Activated CD4-positive, alpha-beta T cell treated with anti-CD3 and anti-CD28 coated beads, Interleukin-2, amount 50 U/mL, for 16 hours (primary cell): ENCODE results near the gene RAP1GAP2.

Experiments used
- DNase-seq: peaks from one replicate; pipeline ENCODE4 v3.0.0-alpha.2; 2020

Gene RAP1GAP2

DNA sequence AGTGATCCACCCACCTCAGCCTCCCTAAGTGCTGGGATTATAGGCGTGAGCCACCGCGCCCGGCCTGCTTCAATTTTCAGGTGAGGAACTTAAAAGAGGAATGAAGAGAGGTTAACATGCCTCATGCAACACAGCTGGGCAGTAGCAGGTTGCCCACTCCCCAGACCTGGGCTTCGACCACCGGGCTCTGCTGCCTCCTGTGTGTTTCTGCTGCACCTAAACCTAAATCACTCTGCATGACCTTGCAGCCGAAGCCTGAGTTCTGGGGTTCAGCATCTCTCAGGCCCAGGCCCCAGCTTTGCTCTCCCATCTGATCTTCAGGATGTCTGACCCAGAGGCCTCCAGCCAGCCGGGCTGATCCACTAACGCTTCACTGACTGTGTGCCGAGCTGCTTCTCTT lies 154.6 kb downstream of the RAP1GAP2 start:
- DNase-seq, result no peak

DNA sequence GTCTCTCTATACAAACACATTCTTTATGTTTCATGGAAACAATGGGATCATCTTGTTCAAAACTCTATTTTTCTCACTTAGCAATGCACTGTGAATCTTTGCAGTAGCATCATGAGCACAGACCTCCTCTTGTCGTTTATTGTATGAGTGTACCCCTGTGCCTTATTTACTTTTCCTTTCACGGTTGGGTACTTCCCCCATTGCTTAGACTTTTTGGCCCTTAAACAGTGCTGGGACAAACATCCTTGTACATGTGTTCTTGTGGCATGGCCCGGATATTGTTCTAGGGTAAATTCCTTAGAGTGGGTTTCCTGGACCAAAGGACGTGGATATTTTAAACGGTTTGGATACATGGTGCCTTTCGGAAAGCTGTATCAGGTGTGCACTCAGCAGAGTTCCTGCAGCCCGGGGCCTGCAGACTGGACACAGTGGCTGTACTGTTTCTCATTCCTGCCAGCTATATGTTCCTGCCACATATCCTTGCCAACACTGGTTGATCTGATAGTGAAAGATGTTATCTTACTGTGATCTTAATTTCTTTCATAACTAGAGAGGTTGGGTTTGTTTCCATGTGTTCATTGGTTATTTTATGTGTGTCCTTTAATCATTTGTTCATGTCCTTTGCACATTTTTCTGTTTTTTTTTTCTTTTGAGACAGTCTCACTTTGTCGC lies 156.1 kb downstream of the RAP1GAP2 start:
- DNase-seq, result no peak

DNA sequence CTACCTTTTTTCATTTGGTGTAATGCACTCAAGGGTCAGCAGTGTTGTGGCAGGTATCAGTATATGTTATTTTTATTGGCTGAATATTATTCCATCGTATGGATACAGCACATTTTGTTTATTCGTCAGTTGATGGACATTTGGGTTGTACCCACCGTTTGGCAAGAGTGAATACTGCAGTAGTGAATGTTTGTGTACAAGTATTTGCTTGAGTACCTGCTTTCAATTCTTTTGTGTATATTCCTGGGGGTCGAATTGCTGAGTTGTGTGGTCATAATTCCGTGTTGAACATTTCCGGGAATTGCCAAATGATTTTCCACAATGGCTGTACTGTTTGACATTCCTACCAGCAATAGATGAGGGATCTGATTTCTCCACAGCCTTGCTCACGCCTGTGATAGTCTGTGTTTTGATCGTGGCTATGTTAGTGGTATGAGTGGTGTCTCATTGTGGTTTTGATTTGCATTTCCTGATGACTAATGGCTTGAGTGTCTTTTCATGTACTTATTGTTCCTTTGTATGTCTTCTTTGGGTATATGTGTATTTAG lies 158.7 kb downstream of the RAP1GAP2 start:
- DNase-seq, result peak; percentile 52

DNA sequence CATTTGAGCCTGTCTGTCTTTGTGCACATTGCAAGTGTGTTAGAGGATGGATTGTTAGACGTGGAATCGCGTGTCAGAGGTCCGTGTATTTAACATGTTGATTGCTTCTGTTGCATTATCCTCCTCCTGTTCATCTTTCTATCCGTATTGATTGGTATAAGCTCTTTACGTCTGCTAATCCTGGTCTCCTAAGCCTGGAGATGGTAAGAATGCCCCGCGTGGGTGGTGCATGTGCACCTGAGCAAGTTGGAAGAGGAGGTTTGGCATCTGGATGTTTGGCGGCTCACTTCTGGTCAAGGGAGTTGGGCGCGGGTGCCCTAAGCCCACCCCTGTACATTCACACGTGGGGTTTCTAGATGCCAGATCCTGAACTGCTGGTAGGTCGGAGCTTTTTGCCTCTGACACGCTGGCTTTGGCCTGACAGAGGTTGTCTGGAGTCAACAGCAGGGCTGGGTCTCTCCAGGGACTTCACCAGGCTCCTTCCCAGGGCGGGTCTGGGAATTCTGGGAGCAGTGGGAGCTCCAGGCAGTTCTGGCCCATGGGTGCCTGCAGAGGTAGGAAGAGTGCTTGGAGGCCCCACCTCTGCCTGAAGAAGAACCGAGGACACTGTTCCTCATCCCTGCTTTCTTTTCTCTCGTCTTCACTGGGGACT lies 159.8 kb downstream of the RAP1GAP2 start:
- DNase-seq, result no peak

DNA sequence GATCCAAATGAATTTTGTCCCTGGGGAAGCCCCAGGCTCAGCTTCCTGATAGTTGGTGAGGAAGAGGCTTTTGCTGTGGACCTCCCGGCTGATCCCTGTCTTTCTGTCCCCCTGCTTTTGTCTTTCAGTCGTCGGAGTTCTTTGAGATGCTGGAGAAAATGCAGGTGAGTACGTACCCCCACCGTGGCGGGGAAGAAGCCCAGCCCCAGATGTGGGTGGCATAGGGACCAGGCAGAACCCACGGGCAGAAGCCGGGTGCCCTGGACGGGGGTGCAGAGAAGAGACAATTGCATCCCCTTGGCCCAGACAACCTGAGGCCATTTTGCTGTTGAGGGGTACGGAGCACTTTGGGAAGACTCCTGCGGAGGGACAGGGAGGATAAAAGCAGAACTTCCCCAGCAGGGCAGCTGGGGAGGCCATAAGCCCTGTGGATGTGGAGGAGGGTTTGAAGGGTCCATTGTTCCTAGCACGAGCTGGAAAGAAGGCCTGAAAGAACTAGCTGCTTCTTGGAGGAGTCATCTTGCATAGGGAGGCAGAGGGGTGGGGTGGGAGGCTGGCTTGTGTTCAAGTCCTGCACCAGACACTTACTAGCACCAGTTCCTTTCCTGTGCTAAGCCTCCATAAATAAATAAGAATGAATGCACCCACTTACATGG lies 161.5 kb downstream of the RAP1GAP2 start:
- no peak for DNase-seq

DNA sequence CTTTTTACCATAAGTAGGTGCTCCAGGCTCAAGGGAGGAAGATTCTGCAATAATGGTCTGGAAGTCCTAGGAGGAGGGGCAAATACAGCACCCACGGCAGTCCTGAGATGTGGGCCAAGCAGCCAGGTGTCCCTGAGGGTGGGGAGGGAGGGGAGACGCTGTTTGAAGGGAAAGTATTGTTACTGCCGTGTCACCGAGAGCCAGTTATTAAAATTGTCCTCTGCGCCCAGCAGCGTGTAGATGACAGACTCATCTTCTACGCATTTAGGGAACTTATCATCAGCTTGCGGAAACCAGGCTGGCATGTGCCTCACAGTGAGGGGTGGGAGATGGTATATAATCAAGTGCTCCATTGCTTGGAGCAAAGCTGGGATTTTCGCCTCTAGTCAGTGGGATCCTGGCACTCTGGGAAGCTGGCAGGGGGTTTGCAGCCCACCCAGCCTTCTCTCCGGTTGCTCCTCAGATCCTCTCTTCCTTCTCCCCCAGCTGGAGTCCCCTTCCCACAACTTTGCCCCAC lies 162.5 kb downstream of the RAP1GAP2 start:
- DNase-seq, result no peak

DNA sequence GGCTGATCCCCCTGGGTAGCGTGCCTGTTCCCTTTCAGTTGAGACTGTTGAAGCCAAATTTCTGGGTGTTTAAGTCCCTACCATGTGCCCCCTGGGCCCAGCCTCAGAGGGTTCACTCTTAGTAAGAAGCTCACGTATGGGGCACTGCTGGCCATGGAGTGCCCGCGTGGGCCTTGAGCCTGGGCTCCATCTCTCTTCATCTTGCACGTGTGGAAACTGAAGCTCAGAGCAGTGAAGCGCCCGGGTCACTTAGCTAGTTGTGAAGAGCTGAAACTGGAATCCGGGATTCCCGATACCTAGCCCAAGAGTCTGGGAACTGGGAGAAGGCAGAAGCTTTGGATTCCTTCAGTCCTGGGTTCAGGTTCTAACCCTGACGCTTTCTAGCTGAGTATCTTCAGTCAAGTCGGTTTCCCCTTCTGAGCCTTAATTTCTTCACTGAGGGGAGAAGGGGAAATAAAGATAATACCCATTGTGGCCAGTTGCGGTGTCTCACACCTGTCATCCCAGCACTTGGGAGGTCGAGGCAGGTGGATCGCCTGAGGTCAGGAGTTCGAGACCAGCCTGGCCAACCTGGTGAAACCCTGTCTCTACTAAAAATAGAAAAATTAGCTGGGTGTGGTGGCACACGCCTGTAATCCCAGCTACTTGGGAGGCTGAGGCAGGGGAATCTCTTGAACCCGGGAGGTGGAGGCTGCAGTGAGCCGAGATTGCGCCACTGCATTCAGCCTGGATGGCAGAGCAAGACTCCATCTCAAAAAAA lies 163.3 kb downstream of the RAP1GAP2 start:
- DNase-seq, result no peak

DNA sequence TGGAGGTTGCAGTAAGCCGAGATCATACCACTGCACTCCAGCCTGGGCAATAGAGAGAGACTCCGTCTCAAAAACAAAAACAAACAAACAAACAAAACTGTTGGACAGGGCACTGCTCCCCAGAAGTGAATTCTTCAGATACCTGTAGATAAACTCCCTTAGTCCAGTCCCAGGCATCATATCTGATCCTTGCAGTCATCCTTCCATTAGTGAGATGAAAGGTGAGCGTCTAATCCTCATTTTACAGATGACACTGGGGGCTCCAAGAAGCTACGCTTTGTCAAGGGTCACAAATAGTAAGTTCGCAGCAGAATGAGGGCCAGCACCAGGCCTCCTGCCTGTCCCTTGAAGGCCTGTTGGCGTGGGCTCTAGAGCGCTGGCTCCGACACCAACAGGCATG lies 165.2 kb downstream of the RAP1GAP2 start:
- DNase-seq, result no peak

DNA sequence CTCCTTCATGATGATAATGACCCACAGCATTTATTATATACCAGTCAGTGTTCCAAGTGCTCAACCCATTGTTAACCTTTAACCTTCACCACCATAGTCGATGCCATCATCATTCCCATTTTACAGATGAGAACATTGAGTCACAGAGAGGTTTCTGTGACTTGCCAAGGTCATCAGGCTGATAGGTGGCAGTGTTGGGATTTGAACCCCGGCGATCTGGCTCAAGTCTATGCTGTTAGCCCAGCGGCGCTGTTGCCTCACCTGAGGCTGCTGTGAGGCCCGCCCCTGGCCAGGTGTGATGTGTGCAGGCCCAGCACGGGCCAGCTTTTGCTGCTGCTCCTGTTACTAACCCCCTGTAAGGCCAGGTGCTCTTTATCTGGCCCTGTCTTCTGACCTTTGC lies 166.0 kb downstream of the RAP1GAP2 start:
- DNase-seq, result no peak

DNA sequence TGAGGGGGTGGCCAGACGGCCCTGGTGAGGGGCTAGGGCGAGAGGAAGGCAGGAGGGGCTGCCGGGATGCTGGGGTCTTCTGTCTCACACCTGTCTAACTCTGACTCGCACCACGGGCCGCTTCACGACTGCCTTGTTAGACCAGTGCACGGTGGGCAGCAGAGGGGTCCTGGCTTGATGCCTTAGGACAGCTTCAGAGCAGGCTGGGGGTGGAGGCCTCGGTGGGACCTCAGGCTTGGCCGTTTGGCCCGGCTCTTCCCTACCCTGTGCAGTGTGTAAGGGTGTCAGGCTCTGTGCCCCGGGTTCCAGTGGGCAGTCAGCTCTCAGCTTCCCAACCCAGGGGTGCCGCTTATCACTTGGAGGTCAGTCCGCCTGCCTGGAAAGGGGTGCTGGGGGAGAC lies 166.5 kb downstream of the RAP1GAP2 start:
- no peak for DNase-seq

DNA sequence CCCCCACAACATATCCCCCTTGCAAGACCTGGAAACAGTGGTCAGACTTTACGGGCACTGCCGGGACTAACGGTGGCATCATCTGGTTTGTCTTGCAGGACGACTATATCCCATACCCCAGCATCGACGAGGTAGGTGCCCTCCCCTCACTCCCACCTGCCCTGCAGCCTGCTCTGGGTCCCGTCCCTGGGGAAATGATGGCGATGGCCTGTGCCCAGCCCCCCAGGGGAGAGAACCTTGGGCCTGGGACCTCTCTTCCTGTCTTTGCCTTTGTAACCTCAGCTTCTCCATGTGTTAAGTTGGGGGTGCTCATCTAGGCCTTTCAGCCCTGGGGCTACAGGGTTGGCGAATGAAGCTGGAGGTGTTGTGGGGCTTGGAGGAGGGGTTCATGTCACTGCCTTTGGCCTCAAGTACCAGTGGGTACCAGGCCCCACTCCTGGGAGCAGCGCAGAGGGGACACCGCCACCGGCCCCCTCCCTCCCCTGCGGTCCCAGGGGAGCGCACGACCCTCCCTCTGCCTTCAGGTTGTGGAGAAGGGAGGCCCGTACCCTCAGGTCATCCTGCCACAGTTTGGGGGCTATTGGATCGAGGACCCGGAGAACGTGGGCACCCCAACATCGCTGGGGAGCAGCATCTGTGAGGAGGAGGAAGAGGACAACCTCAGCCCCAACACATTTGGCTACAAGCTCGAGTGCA lies 167.2 kb downstream of the RAP1GAP2 start:
- DNase-seq, result no peak

DNA sequence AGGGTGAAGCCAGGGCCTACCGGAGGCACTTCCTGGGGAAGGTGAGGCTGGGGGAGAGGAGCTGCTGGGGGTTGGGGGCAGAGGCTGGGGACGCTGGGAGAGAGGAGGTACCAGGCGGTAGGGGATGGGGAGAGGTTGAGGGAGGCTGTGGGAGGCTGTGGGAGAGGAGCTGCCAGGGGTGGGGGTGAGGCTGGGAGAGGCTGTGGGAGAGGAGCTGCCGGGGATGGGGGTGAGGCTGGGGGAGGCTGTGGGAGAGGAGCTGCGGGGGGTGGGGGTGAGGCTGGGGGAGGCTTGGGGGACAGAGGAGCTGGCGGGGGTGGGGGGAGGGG lies 167.8 kb downstream of the RAP1GAP2 start:
- DNase-seq, result no peak

DNA sequence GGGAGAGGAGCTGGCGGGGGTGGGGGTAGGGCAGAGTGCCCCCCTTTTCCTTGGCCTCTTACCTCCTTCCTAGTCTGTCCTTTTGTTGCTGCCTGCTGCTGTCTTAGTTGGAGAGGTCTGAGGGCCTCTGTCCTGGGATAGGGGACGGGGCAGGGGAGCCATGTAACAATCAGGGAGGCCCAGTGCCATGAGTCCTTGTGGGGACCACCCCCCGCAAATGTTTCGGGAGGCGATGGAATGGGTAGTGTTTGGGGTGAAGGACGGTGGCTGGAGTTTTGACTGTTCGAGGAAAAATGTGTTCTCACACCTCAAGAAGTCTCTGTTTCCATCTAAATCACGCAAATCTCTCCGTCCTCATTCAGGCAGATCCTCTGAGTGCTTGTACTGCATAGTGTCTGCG lies 168.1 kb downstream of the RAP1GAP2 start:
- no peak for DNase-seq

DNA sequence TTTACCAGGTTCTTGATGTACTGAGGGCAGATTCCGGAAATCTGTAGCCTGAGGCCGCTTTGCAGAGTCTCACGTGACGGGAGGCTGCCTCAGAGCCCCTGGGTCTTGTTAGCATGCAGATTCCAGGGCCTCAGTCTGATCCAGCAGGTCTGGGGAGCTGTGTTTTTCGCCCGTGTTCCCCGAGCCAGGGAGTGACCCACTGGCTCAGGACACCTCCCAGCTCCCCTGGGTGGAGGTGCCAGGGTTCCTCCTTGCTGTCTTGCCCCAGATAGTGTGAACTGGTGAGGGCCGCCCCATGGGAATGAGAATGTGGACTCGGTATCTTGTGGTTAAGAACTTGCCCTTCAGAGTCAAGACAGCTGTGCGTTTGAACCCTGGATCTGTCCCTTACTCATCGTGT lies 168.6 kb downstream of the RAP1GAP2 start:
- DNase-seq, result no peak

DNA sequence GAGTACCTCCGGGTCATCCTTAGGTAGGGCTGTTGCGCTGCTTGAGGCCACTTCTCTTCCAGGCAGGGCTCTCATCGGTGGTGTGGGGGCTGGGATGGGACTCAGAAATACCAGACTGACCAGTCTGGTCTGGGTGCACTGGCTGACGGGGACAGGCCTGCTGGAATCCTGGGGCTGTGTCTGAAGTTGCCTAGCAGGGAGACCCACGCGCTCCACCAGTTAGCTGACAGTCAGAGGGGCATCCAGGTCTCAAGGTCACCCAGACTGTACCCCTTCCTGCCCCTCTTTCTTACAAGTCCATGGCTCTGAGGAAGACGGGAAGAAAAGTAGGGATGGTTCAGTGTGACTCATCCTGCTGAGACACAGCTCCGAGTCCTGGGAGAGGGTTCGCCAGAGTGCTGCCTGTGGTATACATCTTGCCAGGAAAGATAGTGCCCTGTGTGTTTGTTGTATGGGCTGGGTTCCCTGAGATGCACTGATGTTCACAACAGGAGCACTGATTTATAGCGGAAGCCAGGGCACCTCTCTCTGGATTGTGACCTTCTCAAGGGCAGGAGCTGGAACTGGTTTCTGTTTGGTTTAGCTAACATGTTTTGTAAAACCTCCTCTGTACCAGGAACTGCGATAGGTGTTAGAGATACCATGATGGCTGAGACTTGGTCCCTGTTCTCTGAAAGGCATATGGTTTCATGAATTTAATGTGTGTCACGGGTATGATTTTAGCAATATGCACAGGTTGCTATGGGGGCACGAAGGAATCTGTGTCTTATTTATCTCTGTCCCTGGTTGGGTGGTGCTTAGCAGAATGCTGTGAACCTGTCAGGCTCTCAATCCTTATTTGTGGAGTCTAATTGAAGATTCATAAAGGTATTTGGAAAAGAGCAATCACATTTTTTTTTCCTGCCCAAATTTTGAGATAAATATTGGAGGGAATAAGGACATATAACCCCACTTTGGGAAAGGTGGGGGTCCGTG lies 169.7 kb downstream of the RAP1GAP2 start:
- no peak for DNase-seq

DNA sequence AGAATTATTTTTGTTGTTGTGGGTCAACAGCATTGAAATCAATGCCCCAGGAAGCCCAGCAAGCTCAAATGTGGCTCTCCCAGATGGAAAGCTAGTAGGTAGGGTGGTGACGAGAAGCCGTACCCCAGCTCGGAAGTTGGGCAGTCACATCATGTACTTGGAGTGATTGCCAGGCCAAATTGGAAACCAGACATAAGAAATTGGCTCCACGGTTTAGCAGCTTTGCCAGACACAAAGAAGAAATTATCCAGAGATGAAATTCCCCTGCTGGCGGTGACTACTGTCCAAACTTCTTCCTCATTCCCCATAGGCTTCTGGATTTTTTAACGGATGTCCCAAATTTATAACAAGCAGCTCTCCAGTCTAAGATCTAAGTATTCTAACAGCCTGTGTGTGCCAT lies 171.3 kb downstream of the RAP1GAP2 start:
- DNase-seq, result no peak

DNA sequence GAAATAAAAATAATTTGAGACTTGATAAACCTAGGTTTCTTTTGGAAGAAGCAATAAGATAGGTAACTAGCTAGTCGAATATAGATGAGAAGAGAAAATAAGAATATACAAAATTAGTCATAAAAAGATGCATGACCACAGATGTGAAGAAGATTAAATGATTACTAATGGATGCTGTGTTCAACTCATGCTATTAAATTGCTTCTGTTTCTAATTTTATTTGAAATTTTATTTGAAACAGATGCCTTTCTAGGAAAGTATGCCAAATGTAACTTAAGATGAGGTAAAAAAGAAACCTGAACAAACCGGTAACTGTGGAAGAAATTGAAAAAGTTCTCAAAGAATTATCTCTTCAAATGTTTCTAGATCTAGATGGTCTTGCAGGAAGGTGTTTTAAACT lies 175.6 kb downstream of the RAP1GAP2 start:
- no peak for DNase-seq

DNA sequence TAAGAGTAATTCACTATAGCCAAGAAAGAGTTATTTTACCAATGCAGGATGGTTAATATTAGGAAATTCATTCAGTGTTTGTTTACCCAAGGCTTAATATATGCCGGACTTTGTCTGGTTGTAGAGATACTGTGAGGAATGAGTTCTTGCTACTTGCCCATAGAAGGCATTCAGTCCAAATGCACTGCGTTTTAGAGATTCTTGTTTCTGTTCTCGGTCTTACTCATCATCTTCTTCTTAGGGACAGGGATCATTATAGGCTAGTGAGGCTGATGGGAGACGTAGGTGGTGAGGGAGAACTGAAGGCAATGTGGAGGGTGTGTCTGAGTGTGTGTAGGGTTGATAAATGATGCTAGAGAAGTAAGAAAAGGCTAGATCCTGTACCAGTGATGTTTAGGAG lies 176.5 kb downstream of the RAP1GAP2 start:
- no peak for DNase-seq

DNA sequence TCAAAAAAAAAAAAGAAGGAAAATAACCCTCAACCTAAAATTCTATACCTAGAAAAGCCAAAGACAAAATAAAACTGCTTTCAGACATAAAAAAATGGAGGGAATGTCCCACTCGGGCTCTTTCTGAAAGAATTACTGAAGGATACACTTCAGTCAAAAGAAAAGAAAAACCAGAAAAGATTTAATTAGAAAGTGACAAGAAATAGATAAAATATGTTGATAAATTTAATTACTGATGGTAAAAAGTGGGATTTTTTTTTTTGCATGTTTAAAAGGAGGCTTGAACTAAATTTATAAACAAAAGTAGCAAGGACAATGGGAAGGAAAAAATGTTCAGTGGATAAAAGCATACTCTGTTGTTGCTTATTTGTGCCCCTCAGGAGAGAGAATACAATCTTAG lies 178.1 kb downstream of the RAP1GAP2 start:
- DNase-seq, result no peak

DNA sequence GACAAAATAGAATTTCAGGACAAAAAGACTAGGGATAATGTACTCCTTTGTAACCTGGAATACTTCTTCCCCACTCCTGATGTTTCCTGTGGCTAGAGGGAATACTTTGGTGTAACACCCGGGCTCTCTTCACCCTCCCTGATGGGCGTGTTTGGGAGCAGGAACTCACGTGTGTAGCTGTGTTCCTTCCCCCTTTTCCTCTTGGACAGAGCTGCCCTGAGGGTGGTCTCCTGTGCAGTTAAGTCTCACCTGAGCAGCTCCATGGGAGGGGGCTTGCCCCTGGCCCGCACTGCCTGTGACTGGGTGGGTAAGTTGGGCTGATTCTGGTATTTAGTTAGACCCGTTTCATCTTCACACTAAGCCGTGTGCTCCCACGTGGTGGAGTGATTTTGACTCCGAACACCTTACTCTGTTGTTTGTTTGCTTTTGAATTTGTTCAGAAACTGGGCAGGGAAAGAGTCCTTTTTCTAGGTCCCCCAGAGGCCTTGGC lies 179.3 kb downstream of the RAP1GAP2 start:
- no peak for DNase-seq

DNA sequence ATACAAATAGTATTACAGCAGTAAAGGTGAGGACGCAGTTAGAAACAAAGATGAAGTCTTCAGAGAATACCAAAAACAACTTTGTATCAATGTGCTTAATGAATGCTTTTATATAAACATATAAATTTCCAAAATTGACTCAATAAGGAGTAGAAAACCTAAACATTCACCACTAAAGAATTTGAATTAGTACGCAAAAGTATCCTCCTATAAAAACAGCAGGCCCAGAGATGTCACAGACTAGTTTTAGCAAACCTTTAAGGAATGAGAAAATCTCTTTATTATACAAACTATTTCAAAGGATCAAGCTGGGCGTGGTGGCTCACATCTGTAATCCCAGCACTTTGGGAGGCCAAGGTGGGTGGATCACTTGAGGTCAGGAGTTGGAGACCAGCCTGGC lies 180.9 kb downstream of the RAP1GAP2 start:
- DNase-seq, result no peak
